NCI-H1930 (cell line): ENCODE results near the gene FRMD6.

ENCODE experiments used
- DNase-seq, 2 experiments: peaks; one replicate each; lab custom pipeline; 2025; lab: John Stamatoyannopoulos, UW

Gene FRMD6

GRCh38 chr14:51651388-51652167, at the start of gene FRMD6:
Gene FRMD6, plus strand, starts transcription at chr14:51651910. Its CDS starts 37,927 bp downstream, at chr14:51689837.
- peak; percentile 69 to 79 for DNase-seq

- no peak for DNase-seq
Measured at GRCh38 chr14:51602310-51602709, 49.4 kb upstream of the FRMD6 start.

GRCh38 chr14:51603495-51603894, 48.2 kb upstream of the FRMD6 start:
- DNase-seq = no peak

- no peak for DNase-seq
Measured at GRCh38 chr14:51604073-51604472, 47.6 kb upstream of the FRMD6 start.

- no peak for DNase-seq
Measured at GRCh38 chr14:51605575-51605974, 46.1 kb upstream of the FRMD6 start.

GRCh38 chr14:51607711-51608110, 44.0 kb upstream of the FRMD6 start:
- DNase-seq = no peak

- no peak for DNase-seq
Measured at GRCh38 chr14:51609251-51609954, 42.3 kb upstream of the FRMD6 start.

- DNase-seq = no peak
Measured at GRCh38 chr14:51609955-51610283, 41.8 kb upstream of the FRMD6 start.

- DNase-seq = no peak
Measured at GRCh38 chr14:51610771-51611170, 40.9 kb upstream of the FRMD6 start.

GRCh38 chr14:51612449-51612848, 39.3 kb upstream of the FRMD6 start:
- DNase-seq = no peak

GRCh38 chr14:51613416-51613815, 38.3 kb upstream of the FRMD6 start:
- DNase-seq = no peak

GRCh38 chr14:51614707-51615106, 37.0 kb upstream of the FRMD6 start:
- DNase-seq = no peak

- no peak for DNase-seq
Measured at GRCh38 chr14:51616256-51616655, 35.5 kb upstream of the FRMD6 start.

GRCh38 chr14:51616724-51617409, 34.8 kb upstream of the FRMD6 start:
- no peak for DNase-seq

- no peak for DNase-seq
Measured at GRCh38 chr14:51619561-51619960, 32.1 kb upstream of the FRMD6 start.

GRCh38 chr14:51620056-51620455, 31.7 kb upstream of the FRMD6 start:
- DNase-seq = no peak

GRCh38 chr14:51621654-51622053, 30.1 kb upstream of the FRMD6 start:
- no peak for DNase-seq

- DNase-seq = no peak
Measured at GRCh38 chr14:51622376-51622775, 29.3 kb upstream of the FRMD6 start.

- no peak for DNase-seq
Measured at GRCh38 chr14:51624955-51625569, 26.6 kb upstream of the FRMD6 start.

- DNase-seq = no peak
Measured at GRCh38 chr14:51626185-51626584, 25.5 kb upstream of the FRMD6 start.

- no peak for DNase-seq
Measured at GRCh38 chr14:51626788-51627187, 24.9 kb upstream of the FRMD6 start.

GRCh38 chr14:51627313-51627712, 24.4 kb upstream of the FRMD6 start:
- no peak for DNase-seq

- DNase-seq = no peak
Measured at GRCh38 chr14:51628238-51628637, 23.5 kb upstream of the FRMD6 start.
